NCI-H69 (cell line): ENCODE results near the gene ZDHHC18.
A peak's percentile ranks its signal among the peaks of the same experiment; 100 is the strongest.

Experiments
- DNase-seq: peaks from one replicate; lab custom pipeline; 2025; lab: John Stamatoyannopoulos, UW

ZDHHC18 gene

DNA sequence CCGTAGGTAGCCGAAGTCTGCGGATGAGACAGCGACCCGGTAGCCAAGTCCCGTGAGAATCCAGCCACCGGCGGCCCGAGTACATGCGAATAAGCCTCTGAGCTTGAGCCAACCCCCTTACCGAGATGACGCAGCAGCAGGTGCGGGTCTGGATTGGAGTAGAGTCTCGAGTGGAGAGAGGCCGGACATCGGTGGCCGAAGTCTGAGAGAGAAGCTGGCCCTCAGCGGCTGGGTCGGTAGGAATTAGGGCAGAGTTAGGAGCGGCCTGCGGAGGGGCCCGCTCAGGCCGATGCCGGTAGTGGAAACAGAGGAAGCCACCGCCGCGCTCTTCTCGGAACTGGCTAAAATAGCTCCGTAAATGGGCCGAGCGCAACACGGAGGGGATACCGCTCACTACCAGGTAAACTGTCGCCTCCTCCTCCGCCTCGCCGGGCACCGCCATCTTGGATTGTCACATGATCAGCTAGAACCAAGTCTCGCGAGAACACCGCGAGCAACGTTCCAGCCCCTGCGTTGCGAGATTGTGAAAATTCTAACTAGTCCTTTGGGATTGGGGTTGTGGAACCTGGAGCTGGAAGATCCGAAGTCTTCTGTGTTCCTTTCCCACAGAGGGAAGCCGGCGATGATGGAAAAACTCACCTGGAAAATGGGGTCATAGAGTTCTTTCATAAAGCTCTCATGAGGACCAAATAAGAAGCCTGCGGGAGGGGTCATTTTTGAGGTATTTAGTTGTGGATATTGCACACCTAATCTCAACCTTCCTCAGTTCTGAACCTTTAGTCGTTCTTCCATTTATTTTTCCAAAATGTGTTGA is 73.7 kb downstream of the ZDHHC18 start, which contains the start of gene GPATCH3:
TSS of gene GPATCH3 (minus strand) at position 467 of the 814 bp plus-strand sequence. CDS start at position 442, 25 bp downstream.
- peak; percentile 93 for DNase-seq

GRCh38 chr1:26900815-26901511 is 74.5 kb downstream of the ZDHHC18 start:
- no peak for DNase-seq
